Measurements from ENCODE around the gene RNPC3.
"Not testable (repeated sequence)": the region's sequence is repeated elsewhere in the genome, so short reads cannot be mapped to it uniquely, and the experiment has no call there.

Gene RNPC3

GRCh38 chr1:103547840-103548239 is 22.3 kb downstream of the RNPC3 start:
- DNase-seq (ENCODE audit: insufficient read length, low spot score): no peak
- no peak for FAIRE-seq

DNA sequence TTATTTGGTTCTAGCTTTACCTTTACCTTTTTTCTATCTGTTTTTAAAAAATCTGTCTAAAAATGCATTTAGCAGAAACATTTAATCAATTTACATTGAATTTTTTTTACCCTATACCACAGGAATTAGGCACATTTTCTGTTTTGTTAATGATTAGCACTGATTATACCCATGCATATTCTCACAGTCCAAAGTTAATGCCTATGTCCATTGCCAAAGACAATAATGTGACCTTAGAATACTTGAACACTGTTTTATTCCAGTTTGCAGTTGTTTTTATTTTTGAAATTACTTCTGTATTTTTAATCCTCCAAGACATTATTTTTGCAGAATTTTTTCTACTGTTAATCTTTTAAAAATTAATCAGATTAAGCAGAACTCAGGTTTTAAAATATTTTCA is 34.9 kb downstream of the RNPC3 start:
- FAIRE-seq: no peak
- no peak for DNase-seq (ENCODE audit: insufficient read length, low spot score)

DNA sequence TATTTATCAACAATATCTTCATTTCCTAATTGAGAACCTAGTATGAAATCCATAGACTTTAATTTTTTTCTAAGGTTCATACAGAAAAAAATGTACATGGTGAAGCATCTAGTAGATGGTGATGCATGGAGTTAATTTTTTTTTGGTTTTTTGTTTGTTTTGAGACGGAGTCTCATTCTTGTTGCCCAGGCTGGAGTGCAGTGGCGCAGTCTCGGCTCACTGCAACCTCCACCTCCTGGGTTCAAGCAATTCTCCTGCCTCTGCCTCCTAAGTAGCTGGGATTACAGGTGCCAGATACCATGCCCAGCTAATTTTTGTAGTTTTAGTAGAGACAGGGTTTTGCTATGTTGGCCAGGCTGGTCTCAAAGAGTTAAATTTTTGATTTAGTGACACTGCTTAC is 35.6 kb downstream of the RNPC3 start:
- not testable (repeated sequence) for FAIRE-seq; DNase-seq (ENCODE audit: insufficient read length, low spot score)

DNA sequence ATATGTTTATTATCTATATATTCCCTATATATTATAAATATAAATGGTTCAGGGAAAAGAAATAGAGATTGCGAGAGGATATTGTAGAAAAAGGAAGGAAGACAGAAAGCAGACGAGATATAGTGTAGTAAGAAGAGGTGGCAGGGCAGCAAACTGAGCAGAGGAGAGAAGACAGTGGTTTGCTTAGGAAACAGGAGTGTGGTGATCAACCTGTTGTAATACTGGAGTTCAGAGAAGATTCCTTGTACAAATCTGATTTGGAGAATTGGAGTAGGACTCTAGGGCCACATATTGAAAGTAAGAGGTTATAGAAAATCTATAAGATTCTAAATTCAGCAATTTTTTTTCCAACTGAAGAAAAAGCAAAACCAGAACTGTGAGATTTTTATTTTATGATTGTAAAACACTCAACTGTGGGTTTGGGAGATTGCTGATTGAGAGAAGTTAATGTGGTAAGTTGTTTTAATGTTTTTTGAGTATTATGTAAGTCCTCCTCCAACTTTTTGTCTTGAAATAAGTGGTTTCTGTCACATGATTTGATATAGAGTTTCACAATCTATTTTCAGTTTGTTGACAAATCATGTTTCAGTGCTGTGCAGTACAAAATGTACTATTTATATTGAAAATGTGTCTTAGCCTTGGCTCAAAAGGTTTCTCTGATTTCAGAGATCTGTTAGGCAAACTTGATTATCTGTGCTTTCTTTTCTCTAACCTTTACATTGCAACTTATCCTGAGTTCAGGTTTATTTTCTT is 36.3 kb downstream of the RNPC3 start:
- FAIRE-seq: no peak
- DNase-seq (ENCODE audit: insufficient read length, low spot score): no peak

- DNase-seq (ENCODE audit: insufficient read length, low spot score): no peak
- FAIRE-seq: no peak
These were observed 37.6 kb downstream of the RNPC3 start for GRCh38 chr1:103563056-103563455.

GRCh38 chr1:103569493-103569892 is 44.0 kb downstream of the RNPC3 start:
- DNase-seq (ENCODE audit: insufficient read length, low spot score) (no peak), FAIRE-seq (no peak)

GRCh38 chr1:103571289-103571688 is 45.8 kb downstream of the RNPC3 start, which contains the start of gene AMY2B:
AMY2B (plus strand) TSS chr1:103571589; CDS start chr1:103571603, 14 bp downstream.
- not testable (repeated sequence) for DNase-seq (ENCODE audit: insufficient read length, low spot score)

GRCh38 chr1:103576065-103576464 is 50.6 kb downstream of the RNPC3 start:
- DNase-seq (ENCODE audit: insufficient read length, low spot score) (no peak), FAIRE-seq (no peak)

More at GRCh38 chr1:103571289-103571688, 45.8 kb downstream of the RNPC3 start, which contains the start of gene AMY2B:
- not testable (repeated sequence) for FAIRE-seq

DNA sequence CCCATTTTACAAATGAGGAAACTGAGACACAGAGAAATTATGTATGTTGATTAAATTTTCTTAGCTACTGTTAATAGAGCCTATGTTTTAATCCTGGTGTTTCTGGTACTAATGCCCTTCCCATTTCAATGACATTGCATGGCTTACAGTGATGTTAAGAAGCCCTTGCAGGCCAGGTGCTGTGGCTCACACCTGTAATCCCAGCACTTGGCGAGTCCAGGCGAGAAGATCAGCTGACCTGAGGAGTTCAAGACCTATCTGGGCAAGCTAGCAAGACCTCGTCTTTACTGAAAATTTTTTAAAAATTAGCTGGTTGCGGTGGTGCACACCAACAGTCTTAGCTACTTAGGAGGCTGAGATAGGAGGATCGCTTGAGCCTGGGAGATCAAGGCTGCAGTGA is 51.3 kb downstream of the RNPC3 start:
- not testable (repeated sequence) for FAIRE-seq; DNase-seq (ENCODE audit: insufficient read length, low spot score)

GRCh38 chr1:103582464-103582863 is 57.0 kb downstream of the RNPC3 start:
- FAIRE-seq: no peak
- no peak for DNase-seq (ENCODE audit: insufficient read length, low spot score)

- DNase-seq (ENCODE audit: insufficient read length, low spot score) (no peak), FAIRE-seq (no peak)
These were observed 58.4 kb downstream of the RNPC3 start for GRCh38 chr1:103583887-103584286.

DNA sequence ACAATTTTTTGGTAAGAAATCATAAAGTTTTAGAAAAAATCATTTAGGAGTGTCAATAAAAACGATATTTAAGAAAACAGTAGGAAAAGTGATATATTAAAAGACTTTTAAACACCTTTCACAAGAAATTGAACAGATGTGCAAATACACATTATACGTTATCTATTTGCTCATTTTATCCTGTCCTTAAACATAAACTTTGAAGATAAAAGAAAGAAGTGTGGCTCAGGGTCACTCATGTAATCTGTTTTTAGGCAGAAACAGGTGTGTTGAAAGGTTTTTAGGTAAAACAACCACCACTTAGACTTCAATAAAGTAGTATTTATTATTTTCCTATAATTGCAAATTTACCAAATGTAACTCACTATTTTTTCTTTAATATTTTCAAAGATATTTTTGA is 59.0 kb downstream of the RNPC3 start:
- FAIRE-seq: no peak
- no peak for DNase-seq (ENCODE audit: insufficient read length, low spot score)

DNA sequence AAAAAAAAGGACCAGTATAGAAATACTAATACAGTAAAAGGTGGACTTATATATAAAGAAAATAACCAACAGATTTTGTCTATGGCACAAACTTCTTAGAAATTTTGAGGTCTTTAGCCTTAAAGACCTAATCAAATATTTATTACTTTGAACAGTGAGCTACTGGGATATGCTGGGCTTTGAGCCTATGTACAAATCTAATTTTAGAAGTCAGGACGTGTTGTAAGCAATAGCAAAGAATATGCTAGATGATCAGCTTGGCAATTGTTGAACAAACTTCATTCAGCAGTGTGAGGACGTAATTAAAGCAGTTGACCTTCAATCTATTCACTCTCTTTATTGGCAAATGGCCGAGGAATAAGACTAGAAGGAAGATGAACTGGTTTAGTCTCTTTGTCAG is 77.2 kb downstream of the RNPC3 start:
- DNase-seq (ENCODE audit: insufficient read length, low spot score); FAIRE-seq: not testable (repeated sequence)
